GM12878 (cell line): ENCODE data around the gene ITGA4. TPM values are rescaled to one million over a fixed set of nuclear protein-coding genes. Genes with fewer than 3 reads are reported as not detected.

Experiments used
- ATAC-seq: fragments of 200-7000 bp; cut with Tn5 transposase; 3 replicates; pipeline ENCODE4 v1.9.1; 2020; ENCODE audit warnings: mild to moderate bottlenecking, moderate library complexity
- BruUV-seq: library from RNA; stranded (reverse); fragments of 400-500 nt; replicated peaks from 2 replicates; lab custom pipeline; 2021; lab: Mats Ljungman, UMichigan
- CTCF ChIA-PET: fragments of 300-600 bp; sonication (Branson Sonifier 250); formaldehyde crosslinking; extraction: SDS; loops from one replicate; lab custom pipeline; 2021; ENCODE audit warnings: inconsistent platforms; lab: Yijun Ruan, JAX
- POLR2A ChIA-PET: fragments of 350-600 bp; formaldehyde crosslinking; extraction: SDS; loops from one replicate; lab custom pipeline; 2021; ENCODE audit warnings: inconsistent platforms; lab: Charles Lee
- RAD21 ChIA-PET: fragments of 300-600 bp; sonication (Branson Sonifier 250); formaldehyde crosslinking; loops from one replicate; lab custom pipeline; 2023; ENCODE audit warnings: antibody characterized with exemption; ENCODE audit not compliant: unreplicated experiment; lab: Charles Lee
- SMC1A ChIA-PET: fragments of 300-600 bp; sonication (Branson Sonifier 250); formaldehyde crosslinking; loops from one replicate; lab custom pipeline; 2023; ENCODE audit not compliant: unreplicated experiment, uncharacterized antibody; lab: Charles Lee
- DNase-seq: peaks from one replicate; pipeline ENCODE4 v3.0.0-alpha.2; 2011; ENCODE audit warnings: low read depth, low spot score
- FAIRE-seq: peaks from 3 replicates; lab custom pipeline; 2011; peaks lifted over from hg19 to GRCh38; lab: Jason Lieb, UNC
- H2AFZ ChIP-seq: 2 replicates; pipeline ENCODE4 v1.6.0; 2011; ENCODE audit warnings: low read depth, low read length, control low read depth; ENCODE audit not compliant: control insufficient read depth
- H3K27ac ChIP-seq: 2 replicates; pipeline ENCODE4 v1.5.1; 2011; ENCODE audit warnings: control low read depth; ENCODE audit not compliant: control insufficient read depth, insufficient read depth
- H3K27me3 ChIP-seq, 2 experiments: replicated peaks in 1 of 2; 2 replicates each; pipeline versions ENCODE4 v1.6.0 to v1.6.1; 2011; ENCODE audit warnings: low read length in 1 of 2; ENCODE audit not compliant: control insufficient read depth in 2 of 2, insufficient read depth in 2 of 2
- H3K36me3 ChIP-seq, 2 experiments: 2 replicates each; pipeline ENCODE4 v1.5.1; 2011; ENCODE audit warnings: low read length in 1 of 2; ENCODE audit not compliant: control insufficient read depth in 2 of 2, insufficient read depth in 2 of 2
- H3K4me1 ChIP-seq: 2 replicates; pipeline ENCODE4 v1.6.1; 2011; ENCODE audit warnings: mild to moderate bottlenecking, low read length, moderate library complexity, mixed read lengths; ENCODE audit not compliant: control insufficient read depth, insufficient read depth
- H3K4me2 ChIP-seq: 2 replicates; pipeline ENCODE4 v1.6.0; 2011; ENCODE audit warnings: control low read depth; ENCODE audit not compliant: control insufficient read depth, insufficient read depth
- H3K4me3 ChIP-seq: fragments of 200-600 bp; sonication (generic); 2 replicates; pipeline ENCODE4 v1.5.1; 2016
- H3K79me2 ChIP-seq: 2 replicates; pipeline ENCODE4 v1.6.0; 2011; ENCODE audit warnings: low read length; ENCODE audit not compliant: control insufficient read depth, insufficient read depth
- H3K9ac ChIP-seq: 2 replicates; pipeline ENCODE4 v1.8.0; 2011; ENCODE audit warnings: low read length, control low read depth, mixed read lengths; ENCODE audit not compliant: control insufficient read depth, insufficient read depth
- H3K9me3 ChIP-seq: replicated peaks from 3 replicates; pipeline ENCODE4 v1.5.1; 2011; ENCODE audit warnings: mild to moderate bottlenecking, low read length; ENCODE audit not compliant: control insufficient read depth, insufficient read depth
- H4K20me1 ChIP-seq: 2 replicates; pipeline ENCODE4 v1.6.0; 2011; ENCODE audit not compliant: control insufficient read depth, insufficient read depth
- IRF3 ChIP-seq: fragments of 450-650 bp; IDR thresholded peaks from 2 replicates; pipeline ENCODE4 v1.6.1; 2014; ENCODE audit warnings: mild to moderate bottlenecking
- MEF2B ChIP-seq: fragments of 450-650 bp; IDR thresholded peaks from 2 replicates; pipeline ENCODE4 v1.6.1; 2018; ENCODE audit warnings: mild to moderate bottlenecking, moderate library complexity; ENCODE audit not compliant: partially characterized antibody, poor library complexity, severe bottlenecking
- PML ChIP-seq: IDR thresholded peaks from 2 replicates; pipeline ENCODE4 v1.6.1; 2012; ENCODE audit warnings: low read length, inconsistent platforms
- WGBS: methylation state at CpG from one replicate; pipeline ENCODE4 v1.1.6; 2016; ENCODE audit warnings: low lambda C conversion rate; ENCODE audit not compliant: insufficient replicate concordance, insufficient coverage; ENCODE audit errors: missing lambda C conversion rate; 5-methylcytosine and 5-hydroxymethylcytosine counted together
- in situ Hi-C: fragments of 300-500 bp; cut with MboI; formaldehyde crosslinking; loops from 9 replicates; pipeline ENCODE4 v1.14.3; 2018; ENCODE audit warnings: mixed read lengths
- intact Hi-C: fragments of 100-400 bp; cut with micrococcal nuclease; formaldehyde crosslinking; loops from one replicate; pipeline ENCODE4 v1.14.2; 2022; ENCODE audit not compliant: unreplicated experiment
- polyA plus RNA-seq, 11 experiments: library from polyadenylated mRNA; depleted of rRNA in 4 of 11; unstranded in 6 of 11; stranded (reverse) in 5 of 11; fragments of >200 nt; fragmentation: Nextera tagmentation in 4 of 11; fragmentation: Illumina TruSeq in 1 of 11; extraction: Ambion mirVana in 4 of 11; extraction: Trizol in 1 of 11; gene quantifications; 1 replicate in 1 of 11; 2 replicates in 10 of 11; pipeline versions ENCODE4 v1.2.1 to v1.2.3, GENCODE V29; 2011 to 2016; ENCODE audit warnings: inconsistent platforms in 2 of 11, missing spikeins in 2 of 11, low read depth in 1 of 11
- total RNA-seq, 4 experiments: library from RNA; depleted of rRNA in 3 of 4; stranded (reverse); fragments of >200 nt in 3 of 4; fragmentation: Illumina TruSeq in 1 of 4; extraction: Trizol in 1 of 4; gene quantifications; 2 replicates each; pipeline versions ENCODE4 v1.2.1 to v1.2.3, GENCODE V29; 2013 to 2021
- TF ChIP-seq, protein P1 (sequence below): fragments of 450-650 bp; IDR thresholded peaks from 2 replicates; pipeline ENCODE4 v1.6.1; 2016; ENCODE audit warnings: mild to moderate bottlenecking

ITGA4 gene
- total and polyA plus RNA-seq, 10 of the 15 experiments (the other 5 are each of a cell fraction or from before 2014, with no cell fraction given): 12.4 to 87.9 (median 63.5) TPM

GRCh38 chr2:181464966-181465365 is 7.8 kb downstream of the ITGA4 start (continued):
- TF ChIP-seq, protein P1, sequence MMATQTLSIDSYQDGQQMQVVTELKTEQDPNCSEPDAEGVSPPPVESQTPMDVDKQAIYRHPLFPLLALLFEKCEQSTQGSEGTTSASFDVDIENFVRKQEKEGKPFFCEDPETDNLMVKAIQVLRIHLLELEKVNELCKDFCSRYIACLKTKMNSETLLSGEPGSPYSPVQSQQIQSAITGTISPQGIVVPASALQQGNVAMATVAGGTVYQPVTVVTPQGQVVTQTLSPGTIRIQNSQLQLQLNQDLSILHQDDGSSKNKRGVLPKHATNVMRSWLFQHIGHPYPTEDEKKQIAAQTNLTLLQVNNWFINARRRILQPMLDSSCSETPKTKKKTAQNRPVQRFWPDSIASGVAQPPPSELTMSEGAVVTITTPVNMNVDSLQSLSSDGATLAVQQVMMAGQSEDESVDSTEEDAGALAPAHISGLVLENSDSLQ: no peak

DNA sequence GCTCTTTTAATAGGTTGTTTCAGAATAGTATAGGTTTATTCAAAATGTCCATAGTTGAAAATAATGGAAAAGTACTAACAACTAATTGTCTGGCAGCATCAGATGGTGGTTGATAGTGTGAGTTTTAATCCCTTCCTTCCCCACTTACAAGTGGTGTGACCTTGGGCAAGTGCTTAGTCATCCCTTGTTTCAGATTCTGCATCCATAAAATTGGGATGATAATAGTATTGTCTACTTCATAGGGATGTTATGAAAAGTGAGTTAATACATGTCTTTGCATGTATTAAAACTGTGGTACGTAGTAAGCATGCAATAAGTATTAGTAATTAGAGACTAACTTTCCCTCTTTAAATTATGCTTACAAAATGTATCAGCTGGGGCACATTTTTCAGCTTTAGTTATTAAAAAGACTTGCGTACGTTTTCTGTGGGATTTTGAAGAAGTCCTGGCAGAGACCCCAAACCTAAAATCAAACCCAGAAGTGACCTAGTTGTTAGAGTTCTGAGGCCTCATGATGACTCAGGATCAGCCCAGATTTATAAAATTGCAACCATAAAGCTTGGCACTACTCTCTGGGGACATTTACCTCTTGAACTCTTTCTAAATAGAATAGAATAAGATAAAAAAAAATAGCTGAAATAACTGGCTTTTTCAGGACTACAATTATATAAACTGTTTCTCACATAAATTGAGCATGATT is 8.6 kb downstream of the ITGA4 start:
- BruUV-seq: no TSS peak
- DNase-seq: no peak
- WGBS: 42% methylated on average over 3 of the region's 3 CpGs
- H3K4me2 ChIP-seq: peak overlapping the region; percentile 36
- POLR2A ChIA-PET: interaction anchor here (1.2 to 1.8 kb wide), 2 partner anchors 9 to 280 kb away, joined by 3 to 8 read pairs; partner anchors contain the start of gene ITGA4
- SMC1A ChIA-PET: interaction anchor here (0.9 to 7.1 kb wide), 25 partner anchors 10 to 383 kb away, joined by 3 to 72 read pairs (median 4); partner anchors contain the start of gene ITGA4
- peak overlapping the region; percentile 52 for H3K27ac ChIP-seq
- no peak overlapping the region; the same call in 1 of the 2 replicates for H3K4me3 ChIP-seq
- in situ Hi-C loops: no loop called here
- TF ChIP-seq IRF3: no peak
- peak; percentile 6 for TF ChIP-seq MEF2B
- peak; percentile 2; the same call in 1 of the 2 replicates for TF ChIP-seq PML
- ATAC-seq: 0 out of 3 replicates have a peak, but pooled peaks have one; percentile 10
- no peak for FAIRE-seq
- peaks cover 95% of the 10 kb centered on the region for H3K79me2 ChIP-seq
- RAD21 ChIA-PET: interaction anchor here (1.0 to 4.3 kb wide), 17 partner anchors 8 to 361 kb away, joined by 3 to 66 read pairs (median 5); partner anchors contain the start of gene ITGA4
- H3K27me3 ChIP-seq: no peaks in the 10 kb centered on the region
- CTCF ChIA-PET: interaction anchor here (0.6 to 4.1 kb wide), 42 partner anchors 8 to 1342 kb away, joined by 3 to 106 read pairs (median 5); partner anchors contain the start of genes CERKL and ITGA4
- no peak overlapping the region; the same call in 1 of the 2 replicates for H3K9ac ChIP-seq
- no peaks in the 10 kb centered on the region; the same call in 1 of the 2 replicates for H4K20me1 ChIP-seq
- H3K36me3 ChIP-seq: no peaks in the 10 kb centered on the region; a peak in 1 of 4 replicates
- no peaks in the 10 kb centered on the region for H3K9me3 ChIP-seq
- intact Hi-C loops: loop anchor here (1.0 to 10.0 kb wide), 3 partner anchors 362 to 1341 kb away; partner anchors contain the start of gene UBE2E3
- H2AFZ ChIP-seq: peak overlapping the region; percentile 19
- H3K4me1 ChIP-seq: peaks cover 26% of the 10 kb centered on the region
